ENCODE data around the gene ANKRD33. TPM values are rescaled to one million over a fixed set of nuclear protein-coding genes. Genes with fewer than 3 reads are reported as not detected.

ANKRD33 gene
- total and polyA plus RNA-seq, 2 of the 8 experiments (the other 6 are each of a cell fraction or from before 2014, with no cell fraction given): 0.41 to 0.53 TPM

GRCh38 chr12:51850965-51851299 lies 37.0 kb upstream of the ANKRD33 start:
- Histone ChIP-seq H3K27ac (ENCODE audit: low read depth, low read length) (no peak overlapping the region), H2AFZ (ENCODE audit: low read length) (no peak overlapping the region), H2BK5ac (ENCODE audit: low read depth, low read length) (no peak overlapping the region), H3K4me3 (ENCODE audit: extremely low read depth in 1 of 4, insufficient read depth in 2 of 4, low read depth in 3 of 4, low read length in 4 of 4) (no peak overlapping the region), H2AK5ac (ENCODE audit: low read depth, low read length) (no peak overlapping the region), H2BK120ac (replicated peaks; ENCODE audit: low read depth, low read length) (no peak overlapping the region), H3K23me2 (ENCODE audit: low read depth, low read length) (peaks cover 18% of the 10 kb centered on the region; the same call in 1 of the 2 replicates), H4K5ac (ENCODE audit: insufficient read length, low read depth, low read length) (no peak overlapping the region), H3K79me2 (ENCODE audit: control insufficient read depth in 1 of 2, insufficient read depth in 2 of 2, low read length in 2 of 2) (no peaks in the 10 kb centered on the region), H2BK15ac (ENCODE audit: low read length) (peak overlapping the region; percentile 72; the same call in 1 of the 2 replicates), H3K14ac (ENCODE audit: insufficient read length) (no peak overlapping the region), H3K4ac (replicated peaks; ENCODE audit: insufficient read length, low read depth, low read length) (no peak overlapping the region), H4K8ac (ENCODE audit: extremely low read depth, insufficient read depth, low read length) (no peak overlapping the region), H3K9ac (replicated peaks in 1 of 4; ENCODE audit: extremely low read depth in 1 of 4, low read depth in 3 of 4, low read length in 3 of 4) (no peak overlapping the region), H4K20me1 (replicated peaks in 1 of 2; ENCODE audit: control insufficient read depth in 1 of 2, insufficient read depth in 2 of 2, low read length in 2 of 2) (peaks cover 0 to 5% of the 10 kb centered on the region in 2 experiments), H3K9me3 (ENCODE audit: insufficient read depth in 2 of 2, low read depth in 1 of 2, low read length in 1 of 2) (no peaks in the 10 kb centered on the region), H3K27me3 (replicated peaks in 1 of 4; ENCODE audit: control insufficient read depth in 3 of 4, extremely low read depth in 1 of 4, insufficient read depth in 3 of 4, low read length in 3 of 4) (peaks cover 6 to 40% (median 36%) of the 10 kb centered on the region in 4 experiments), H3K18ac (ENCODE audit: extremely low read depth, low read length) (no peak overlapping the region), H2BK12ac (ENCODE audit: low read depth, low read length) (no peak overlapping the region), H3K36me3 (ENCODE audit: control insufficient read depth in 2 of 4, insufficient read depth in 4 of 4, low read length in 3 of 4) (no peaks in the 10 kb centered on the region), H3K56ac (replicated peaks; ENCODE audit: insufficient read length, low read depth, low read length) (no peak overlapping the region), H2BK20ac (ENCODE audit: low read length) (no peak overlapping the region), H3K23ac (ENCODE audit: insufficient read length) (no peak overlapping the region), H3K4me1 (replicated peaks in 1 of 4; ENCODE audit: control insufficient read depth in 3 of 4, insufficient read depth in 4 of 4, low read length in 3 of 4) (peaks cover 6 to 25% (median 14%) of the 10 kb centered on the region in 4 experiments), H4K91ac (replicated peaks; ENCODE audit: insufficient read length, low read length) (no peak overlapping the region), H3K79me1 (ENCODE audit: low read depth, low read length) (peaks cover 2% of the 10 kb centered on the region; the same call in 1 of the 2 replicates), H3K4me2 (ENCODE audit: insufficient read depth in 1 of 2, low read depth in 2 of 2, low read length in 2 of 2) (no peak overlapping the region; a peak in 1 of 4 replicates)
- ChIA-PET CTCF (ENCODE audit: partially characterized antibody) (interaction anchor here (1.2 to 8.5 kb wide), 9 partner anchors 12 to 50 kb away, joined by 3 to 132 read pairs (median 10); no protein-coding TSS in a partner anchor), POLR2A (ENCODE audit: partially characterized antibody) (interaction anchor here (0.6 to 11.0 kb wide), 4 partner anchors 16 to 1034 kb away, joined by 3 to 107 read pairs (median 4); partner anchors contain the start of gene NR4A1)
- 82% methylated on average over 4 of the region's 4 CpGs; no CpG with 5 or more reads in 1 of the 2 experiments for WGBS, 2 experiments (ENCODE audit: extremely low coverage in 1 of 2, insufficient coverage in 1 of 2, insufficient read length in 1 of 2, insufficient replicate concordance in 2 of 2, low coverage in 1 of 2, low lambda C conversion rate in 2 of 2, missing lambda C conversion rate in 1 of 2)
- no peak for DNase-seq (ENCODE audit: low read depth in 1 of 2, low spot score in 2 of 2)
- TF ChIP-seq HDAC6 (IDR thresholded peaks at IDR 0.05; ENCODE audit: low read depth, low read length): no peak
- TF ChIP-seq TBP (IDR thresholded peaks at IDR 0.05; ENCODE audit: low read depth, low read length): no peak
- TF ChIP-seq EZH2 (IDR thresholded peaks at IDR 0.05; ENCODE audit: low read depth, low read length, severe bottlenecking): no peak
- TF ChIP-seq CREB1 (IDR thresholded peaks at IDR 0.05): no peak
- no peak for TF ChIP-seq SP2 (IDR thresholded peaks at IDR 0.05; ENCODE audit: low read length)
- no peak for TF ChIP-seq NANOG (IDR thresholded peaks at IDR 0.05; ENCODE audit: insufficient read depth, low read depth, low read length, poor library complexity, severe bottlenecking)
- TF ChIP-seq RXRA (IDR thresholded peaks at IDR 0.05; ENCODE audit: insufficient read depth, low read depth, low read length): no peak
- no peak for TF ChIP-seq ASH2L (IDR thresholded peaks at IDR 0.05; ENCODE audit: low read length)
- TF ChIP-seq POLR2AphosphoS5 (IDR thresholded peaks at IDR 0.05; ENCODE audit: low read depth, low read length): no peak
- no peak for TF ChIP-seq RAD21 (IDR thresholded peaks at IDR 0.05 in 1 of 2, conservative IDR thresholded peaks at IDR 0.05 in 1 of 2; ENCODE audit: low read depth in 2 of 2, low read length in 2 of 2)
- TF ChIP-seq ZNF274 (IDR thresholded peaks at IDR 0.05; ENCODE audit: borderline replicate concordance, extremely low read depth, low read length): no peak
- TF ChIP-seq KDM1A (IDR thresholded peaks at IDR 0.05; ENCODE audit: borderline replicate concordance, low read length): no peak
- no peak for FAIRE-seq

Data from H1 (cell line).